HL-60 (cell line): ENCODE measurements around the gene CYP8B1.

Experiments
- DNase-seq, 2 experiments: peaks; one replicate each; pipeline ENCODE4 v3.0.0-alpha.2; 2010 to 2020; ENCODE audit warnings: low read depth in 1 of 2, low spot score in 1 of 2
- H3K27ac ChIP-seq: fragments of 250-450 bp; sonication (Bioruptor Pico); replicated peaks from 2 replicates; pipeline ENCODE4 v1.5.1; 2020; ENCODE audit warnings: mild to moderate bottlenecking, moderate library complexity
- H3K27me3 ChIP-seq: fragments of 250-450 bp; sonication (Bioruptor Pico); 2 replicates; pipeline ENCODE4 v1.5.1; 2021; ENCODE audit warnings: mild to moderate bottlenecking, moderate library complexity; ENCODE audit not compliant: insufficient read depth, poor library complexity, severe bottlenecking
- H3K4me3 ChIP-seq: replicated peaks from 2 replicates; pipeline ENCODE4 v1.5.1; 2011; ENCODE audit warnings: mild to moderate bottlenecking, control low read depth, low read length; ENCODE audit not compliant: insufficient read depth
- CTCF ChIP-seq: IDR thresholded peaks from one replicate; pipeline ENCODE4 v1.5.1; 2011; ENCODE audit warnings: low read length, control low read depth, inconsistent platforms; ENCODE audit not compliant: insufficient read depth
- GABPA ChIP-seq: IDR thresholded peaks from 2 replicates; pipeline ENCODE4 v1.6.1; 2012; ENCODE audit warnings: low read depth
- POLR2AphosphoS5 ChIP-seq: IDR thresholded peaks from 2 replicates; pipeline ENCODE4 v1.6.1; 2012; ENCODE audit warnings: low read depth
- REST ChIP-seq: IDR thresholded peaks from 2 replicates; pipeline ENCODE4 v1.6.1; 2012; ENCODE audit warnings: low read depth; ENCODE audit not compliant: insufficient replicate concordance
- SPI1 ChIP-seq: IDR thresholded peaks from 2 replicates; pipeline ENCODE4 v1.6.1; 2012; ENCODE audit warnings: low read depth, mild to moderate bottlenecking, borderline replicate concordance

The CYP8B1 gene

GRCh38 chr3:42847731-42848130 lies 27.9 kb downstream of the CYP8B1 start:
- DNase-seq = no peak
- H3K4me3 ChIP-seq = no peak overlapping the region
- no peak for TF ChIP-seq CTCF
- TF ChIP-seq GABPA = no peak
- no peak for TF ChIP-seq REST
- TF ChIP-seq POLR2AphosphoS5 = no peak
- no peak for TF ChIP-seq SPI1
- H3K27me3 ChIP-seq = no peaks in the 10 kb centered on the region
- H3K27ac ChIP-seq = no peak overlapping the region

GRCh38 chr3:42846685-42847522 lies 28.8 kb downstream of the CYP8B1 start:
- peak; percentile 10 to 68 for DNase-seq
- Histone ChIP-seq H3K27me3 (no peaks in the 10 kb centered on the region), H3K27ac (0 out of 2 replicates have a peak overlapping the region, but pooled peaks have one; percentile 9), H3K4me3 (no peak overlapping the region)
- TF ChIP-seq SPI1 (peak; percentile 98), GABPA (no peak)

GRCh38 chr3:42844815-42845214 lies 30.9 kb downstream of the CYP8B1 start:
- Histone ChIP-seq H3K4me3 (no peak overlapping the region), H3K27ac (no peak overlapping the region), H3K27me3 (no peaks in the 10 kb centered on the region)
- no peak for DNase-seq
- no peak for TF ChIP-seq REST
- no peak for TF ChIP-seq SPI1
- no peak for TF ChIP-seq CTCF
- TF ChIP-seq POLR2AphosphoS5 = no peak
- no peak for TF ChIP-seq GABPA

- TF ChIP-seq REST (no peak), SPI1 (no peak), GABPA (no peak), CTCF (no peak), POLR2AphosphoS5 (no peak)
- H3K4me3 ChIP-seq = no peak overlapping the region
- DNase-seq = no peak
- H3K27me3 ChIP-seq = no peaks in the 10 kb centered on the region
- H3K27ac ChIP-seq = no peak overlapping the region
Measured at GRCh38 chr3:42844412-42844713, 31.3 kb downstream of the CYP8B1 start.
